ENCODE results near the gene MAP3K21. TPM values are rescaled to one million over a fixed set of nuclear protein-coding genes. Genes with fewer than 3 reads are reported as not detected.
A peak's percentile ranks its signal among the peaks of the same experiment; 100 is the strongest.

The MAP3K21 gene
- total RNA-seq, 4 donors from 2014 or later: 6.4 to 12.4 (median 9.0) TPM

- Histone ChIP-seq H3K9me3 (no peaks in the 10 kb centered on the region), H3K27ac (no peak overlapping the region), H3K36me3 (no peaks in the 10 kb centered on the region), H3K4me3 (replicated peaks in 1 of 3) (no peak overlapping the region), H3K27me3 (no peaks in the 10 kb centered on the region), H3K4me1 (no peaks in the 10 kb centered on the region)
- DNase-seq: no peak
- 69 to 74% methylated on average over 5 of the region's 5 CpGs for WGBS, 2 donors
- no peak for TF ChIP-seq CTCF (IDR thresholded peaks at IDR 0.05)
- TF ChIP-seq POLR2A (IDR thresholded peaks at IDR 0.05): no peak
- intact Hi-C loops (cut with DNase I): no loop called here
Observed at GRCh38 chr1:233410906-233411305, 83.4 kb downstream of the MAP3K21 start.

GRCh38 chr1:233412812-233413211 lies 85.3 kb downstream of the MAP3K21 start:
- no peaks in the 10 kb centered on the region for H3K9me3 ChIP-seq
- TF ChIP-seq POLR2A (IDR thresholded peaks at IDR 0.05) (no peak), CTCF (IDR thresholded peaks at IDR 0.05) (no peak)
- H3K4me1 ChIP-seq: no peaks in the 10 kb centered on the region
- no peak for DNase-seq
- no peak overlapping the region for H3K27ac ChIP-seq
- H3K27me3 ChIP-seq: no peaks in the 10 kb centered on the region
- H3K4me3 ChIP-seq (replicated peaks in 1 of 3): no peak overlapping the region
- 56 to 59% methylated on average over 2 of the region's 2 CpGs for WGBS, 2 donors
- intact Hi-C loops (cut with DNase I): no loop called here
- H3K36me3 ChIP-seq: no peaks in the 10 kb centered on the region

DNA sequence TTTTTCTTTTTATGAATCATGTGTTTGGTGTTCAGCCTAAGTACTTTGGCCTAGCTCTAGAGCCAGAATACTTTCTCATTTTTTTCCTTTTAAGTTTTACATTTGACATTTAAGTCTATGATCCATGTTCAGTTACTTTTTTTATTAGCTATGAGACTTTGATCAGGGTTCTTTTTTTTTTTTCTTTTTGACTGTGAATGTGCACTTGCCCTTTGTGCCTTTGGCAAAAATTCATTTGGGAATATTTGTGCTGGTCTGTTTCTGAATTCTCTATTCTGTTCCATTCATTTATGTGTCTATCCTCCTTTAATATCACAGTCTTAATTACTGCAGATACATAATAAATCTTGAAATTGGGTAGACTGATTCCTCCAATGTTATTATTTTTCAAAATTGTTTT lies 93.8 kb downstream of the MAP3K21 start:
- no peak overlapping the region for H3K4me3 ChIP-seq (replicated peaks in 1 of 3)
- H3K27me3 ChIP-seq: no peaks in the 10 kb centered on the region
- H3K36me3 ChIP-seq: no peaks in the 10 kb centered on the region
- no peak for TF ChIP-seq POLR2A (IDR thresholded peaks at IDR 0.05)
- TF ChIP-seq CTCF (IDR thresholded peaks at IDR 0.05): no peak
- intact Hi-C loops (cut with DNase I): no loop called here
- H3K9me3 ChIP-seq: no peaks in the 10 kb centered on the region
- DNase-seq: no peak
- no peak overlapping the region for H3K27ac ChIP-seq
- H3K4me1 ChIP-seq: no peaks in the 10 kb centered on the region

DNA sequence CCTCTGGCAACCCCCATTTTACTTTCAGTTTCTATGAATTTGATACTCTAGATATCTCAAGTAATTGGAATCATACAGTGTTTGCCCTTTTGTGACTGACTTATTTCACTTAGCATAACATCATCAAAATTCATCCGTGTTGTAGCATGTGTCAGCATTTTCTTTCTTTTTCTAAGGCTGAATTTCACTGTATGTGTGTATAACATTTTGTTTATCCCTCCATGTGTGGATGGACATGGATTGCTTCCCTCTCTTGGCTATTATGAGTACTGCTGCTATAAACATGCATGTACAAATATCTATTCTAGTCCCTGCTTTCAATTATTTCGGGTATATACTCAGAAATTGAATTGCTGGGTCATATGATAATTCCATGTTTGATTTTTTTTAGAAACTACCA lies 97.3 kb downstream of the MAP3K21 start:
- Histone ChIP-seq H3K4me1 (no peaks in the 10 kb centered on the region), H3K4me3 (replicated peaks in 1 of 3) (no peak overlapping the region), H3K36me3 (no peaks in the 10 kb centered on the region), H3K27ac (no peak overlapping the region), H3K27me3 (no peaks in the 10 kb centered on the region), H3K9me3 (no peaks in the 10 kb centered on the region)
- intact Hi-C loops (cut with DNase I): no loop called here
- DNase-seq: no peak
- 72 to 77% methylated on average over 2 of the region's 2 CpGs for WGBS, 2 donors
- no peak for TF ChIP-seq POLR2A (IDR thresholded peaks at IDR 0.05)
- peak in 1 of 6 experiments; percentile 14 for TF ChIP-seq CTCF (IDR thresholded peaks at IDR 0.05)

GRCh38 chr1:233427907-233428306 lies 100.4 kb downstream of the MAP3K21 start:
- H3K27me3 ChIP-seq: no peaks in the 10 kb centered on the region
- H3K4me1 ChIP-seq: no peaks in the 10 kb centered on the region
- WGBS, 2 donors: 94 to 95% methylated on average over 1 of the region's 1 CpG
- TF ChIP-seq CTCF (IDR thresholded peaks at IDR 0.05) (no peak), POLR2A (IDR thresholded peaks at IDR 0.05) (no peak)
- intact Hi-C loops (cut with DNase I): no loop called here
- no peaks in the 10 kb centered on the region for H3K36me3 ChIP-seq
- no peak overlapping the region for H3K27ac ChIP-seq
- no peak for DNase-seq
- no peak overlapping the region for H3K4me3 ChIP-seq (replicated peaks in 1 of 3)
- no peaks in the 10 kb centered on the region for H3K9me3 ChIP-seq

Measured in thyroid gland (tissue), 4 donors.